HG02623 (cell line): ENCODE measurements around the gene SLC6A11.

Experiments used
- ATAC-seq: cut with Tn5 transposase; IDR thresholded peaks from one replicate; pipeline ENCODE4 v1.9.1; 2021; ENCODE audit warnings: moderate library complexity; ENCODE audit not compliant: unreplicated experiment

Gene SLC6A11

GRCh38 chr3:10816019-10816862 lies at the start of gene SLC6A11:
Gene SLC6A11, plus strand, starts transcription at chr3:10816228. Its CDS starts 38 bp downstream, at chr3:10816266.
- no peak for ATAC-seq

GRCh38 chr3:10768708-10769394 lies 47.2 kb upstream of the SLC6A11 start:
- no peak for ATAC-seq

GRCh38 chr3:10770547-10770946 lies 45.5 kb upstream of the SLC6A11 start:
- no peak for ATAC-seq

- no peak for ATAC-seq
Measured at GRCh38 chr3:10770981-10771380, 45.0 kb upstream of the SLC6A11 start.

GRCh38 chr3:10771486-10772270 lies 44.4 kb upstream of the SLC6A11 start:
- no peak for ATAC-seq

- ATAC-seq, result no peak
Measured at GRCh38 chr3:10772271-10773161, 43.5 kb upstream of the SLC6A11 start.

- no peak for ATAC-seq
Measured at GRCh38 chr3:10774129-10774670, 41.8 kb upstream of the SLC6A11 start.

GRCh38 chr3:10774825-10775224 lies 41.2 kb upstream of the SLC6A11 start:
- ATAC-seq, result no peak

- no peak for ATAC-seq
Measured at GRCh38 chr3:10775259-10775658, 40.8 kb upstream of the SLC6A11 start.

GRCh38 chr3:10775828-10776227 lies 40.2 kb upstream of the SLC6A11 start:
- ATAC-seq, result no peak

GRCh38 chr3:10777627-10778026 lies 38.4 kb upstream of the SLC6A11 start:
- ATAC-seq, result no peak

GRCh38 chr3:10778492-10779292 lies 37.3 kb upstream of the SLC6A11 start:
- ATAC-seq, result no peak

GRCh38 chr3:10779293-10779805 lies 36.7 kb upstream of the SLC6A11 start:
- no peak for ATAC-seq

GRCh38 chr3:10780243-10780642 lies 35.8 kb upstream of the SLC6A11 start:
- ATAC-seq, result no peak

GRCh38 chr3:10780922-10781321 lies 35.1 kb upstream of the SLC6A11 start:
- ATAC-seq, result no peak

GRCh38 chr3:10781981-10782380 lies 34.0 kb upstream of the SLC6A11 start:
- ATAC-seq, result no peak

GRCh38 chr3:10783360-10784351 lies 32.4 kb upstream of the SLC6A11 start:
- ATAC-seq, result no peak

GRCh38 chr3:10786640-10787039 lies 29.4 kb upstream of the SLC6A11 start:
- ATAC-seq, result no peak
